DMS53 treated with DMSO at 0.1 percent for 48 hours (cell line): ENCODE data around the gene TMEM184C.

Experiments used
- DNase-seq: peaks from one replicate; lab custom pipeline; 2025; ENCODE audit not compliant: unreplicated experiment; lab: John Stamatoyannopoulos, UW

TMEM184C gene

GRCh38 chr4:147599206-147599605, 18.0 kb upstream of the TMEM184C start:
- DNase-seq: no peak

GRCh38 chr4:147599769-147600168, 17.4 kb upstream of the TMEM184C start:
- DNase-seq: no peak

- DNase-seq: no peak
Observed at GRCh38 chr4:147605499-147605898, 11.7 kb upstream of the TMEM184C start.

- no peak for DNase-seq
Observed at GRCh38 chr4:147607471-147607870, 9.7 kb upstream of the TMEM184C start.

- DNase-seq: no peak
Observed at GRCh38 chr4:147610686-147611085, 6.5 kb upstream of the TMEM184C start.

GRCh38 chr4:147616849-147617172, 386 bp upstream of the TMEM184C start:
- DNase-seq: no peak

GRCh38 chr4:147617841-147618691, 869 bp downstream of the TMEM184C start:
- DNase-seq: no peak

- no peak for DNase-seq
Observed at GRCh38 chr4:147620315-147620714, 3.1 kb downstream of the TMEM184C start.

- no peak for DNase-seq
Observed at GRCh38 chr4:147625733-147626132, 8.5 kb downstream of the TMEM184C start.

GRCh38 chr4:147626903-147627302, 9.7 kb downstream of the TMEM184C start:
- DNase-seq: no peak

- no peak for DNase-seq
Observed at GRCh38 chr4:147628415-147628814, 11.2 kb downstream of the TMEM184C start.

- no peak for DNase-seq
Observed at GRCh38 chr4:147629783-147630730, 12.9 kb downstream of the TMEM184C start.

- DNase-seq: no peak
Observed at GRCh38 chr4:147633113-147633512, 15.9 kb downstream of the TMEM184C start.

- no peak for DNase-seq
Observed at GRCh38 chr4:147633643-147634042, 16.4 kb downstream of the TMEM184C start.

- DNase-seq: no peak
Observed at GRCh38 chr4:147635348-147635747, 18.2 kb downstream of the TMEM184C start.

GRCh38 chr4:147638365-147638764, 21.2 kb downstream of the TMEM184C start:
- DNase-seq: no peak

- no peak for DNase-seq
Observed at GRCh38 chr4:147638942-147639341, 21.7 kb downstream of the TMEM184C start.

GRCh38 chr4:147639388-147639787, 22.2 kb downstream of the TMEM184C start:
- DNase-seq: no peak

- DNase-seq: no peak
Observed at GRCh38 chr4:147640331-147640730, 23.1 kb downstream of the TMEM184C start.

- no peak for DNase-seq
Observed at GRCh38 chr4:147643616-147644015, 26.4 kb downstream of the TMEM184C start.

- DNase-seq: no peak
Observed at GRCh38 chr4:147644471-147644870, 27.3 kb downstream of the TMEM184C start.

- DNase-seq: no peak
Observed at GRCh38 chr4:147645099-147645498, 27.9 kb downstream of the TMEM184C start.
